Lung (tissue), 12 donors: ENCODE data around the gene CDKN2B. TPM values are rescaled to one million over a fixed set of nuclear protein-coding genes. Genes with fewer than 3 reads are reported as not detected.

Experiments used
- ATAC-seq: fragments of 200-7000 bp; cut with Tn5 transposase; one replicate; pipeline ENCODE4 v1.9.1; 2020; ENCODE audit warnings: moderate number of reproducible peaks; ENCODE audit not compliant: insufficient read depth, low FRiP score
- DNase-seq, 3 donors: peaks; one replicate each; pipeline ENCODE4 v3.0.0-alpha.2; 2013 to 2017
- H3K27ac ChIP-seq, 2 donors: one replicate each; pipeline ENCODE4 v1.5.1; 2013; ENCODE audit warnings: mild to moderate bottlenecking in 2 of 2, moderate library complexity in 2 of 2, control low read depth in 1 of 2, inconsistent platforms in 1 of 2, low read depth in 1 of 2, low read length in 1 of 2
- H3K27me3 ChIP-seq, 3 donors: one replicate each; pipeline ENCODE4 v1.5.1; 2013; ENCODE audit warnings: low read length in 2 of 3; ENCODE audit not compliant: control insufficient read depth in 3 of 3, insufficient read depth in 3 of 3
- H3K36me3 ChIP-seq, 4 donors: one replicate each; pipeline ENCODE4 v1.5.1; 2013; ENCODE audit warnings: low read length in 4 of 4, mild to moderate bottlenecking in 1 of 4, moderate library complexity in 1 of 4; ENCODE audit not compliant: control insufficient read depth in 4 of 4, insufficient read depth in 4 of 4
- H3K4me1 ChIP-seq, 5 donors: one replicate each; pipeline ENCODE4 v1.5.1; 2013; ENCODE audit warnings: low read length in 5 of 5, mild to moderate bottlenecking in 2 of 5, moderate library complexity in 1 of 5; ENCODE audit not compliant: control insufficient read depth in 5 of 5, insufficient read depth in 5 of 5
- H3K4me3 ChIP-seq: one replicate; pipeline ENCODE4 v1.5.1; 2013; ENCODE audit warnings: mild to moderate bottlenecking, control low read depth, moderate library complexity
- H3K9ac ChIP-seq, 2 donors: one replicate each; pipeline ENCODE4 v1.5.1; 2013; ENCODE audit warnings: low read length in 2 of 2, control low read depth in 1 of 2; ENCODE audit not compliant: insufficient read depth in 1 of 2
- H3K9me3 ChIP-seq, 4 donors: one replicate each; pipeline ENCODE4 v1.5.1; 2013; ENCODE audit warnings: low read length in 3 of 4, mild to moderate bottlenecking in 1 of 4, moderate library complexity in 1 of 4; ENCODE audit not compliant: control insufficient read depth in 4 of 4, insufficient read depth in 3 of 4
- WGBS, 2 donors: extraction: QIAGEN DNeasy Blood & Tissue Kit; methylation state at CpG; one replicate each; pipeline ENCODE4 v1.1.7; 2013; 5-methylcytosine and 5-hydroxymethylcytosine counted together
- polyA plus RNA-seq, 2 donors: library from polyadenylated mRNA; stranded (reverse); fragments of 200-250 nt; gene quantifications; one replicate each; pipeline ENCODE4 v1.2.1, GENCODE V29; 2013
- total RNA-seq, 2 donors: library from RNA; depleted of rRNA in 1 of 2; stranded (reverse); fragments of >200 nt in 1 of 2; gene quantifications; one replicate each; pipeline ENCODE4 v1.2.1, GENCODE V29; 2014 to 2021
- TF ChIP-seq, protein P1 (sequence below): IDR thresholded peaks from 2 replicates; pipeline ENCODE4 v1.5.1; 2012; ENCODE audit warnings: mild to moderate bottlenecking; ENCODE audit errors: control extremely low read depth, extremely low read depth
- donor health status: control.
- donor health status: control.
- donor health status: Bipolar disorder and iron deficiency.
- donor health status: healthy.
- donor health status: DM: yes; HTN: yes; CAD: no.

The CDKN2B gene
- total and polyA plus RNA-seq, 4 donors = 5.5 to 16.1 (median 11.2) TPM

DNA sequence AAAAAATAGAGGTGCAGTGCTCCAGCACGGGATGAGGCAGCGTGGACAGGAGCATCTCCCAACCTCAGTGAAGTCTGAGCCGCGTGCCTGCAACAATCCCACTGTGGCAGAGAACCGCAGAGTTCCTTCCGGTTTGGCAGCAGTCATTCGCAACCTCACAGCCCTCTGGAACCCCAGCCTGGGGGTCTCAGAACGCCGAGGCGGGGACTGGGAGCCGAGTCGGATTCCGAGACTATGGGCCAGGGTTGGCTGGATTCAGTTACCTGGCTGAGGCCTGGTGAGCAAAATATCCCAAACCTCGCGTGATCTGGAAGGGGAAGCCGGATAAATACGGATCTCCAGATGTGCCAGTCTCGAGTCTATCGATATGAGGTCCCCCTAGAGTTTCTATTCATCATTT, 41.9 kb downstream of the CDKN2B start:
- ATAC-seq (no peak), DNase-seq (no peak)
- peaks cover 0 to 14% (median 8%) of the 10 kb centered on the region in 5 donors for H3K4me1 ChIP-seq
- H3K9ac ChIP-seq = no peak overlapping the region
- peaks cover 4 to 88% (median 79%) of the 10 kb centered on the region in 3 donors for H3K27me3 ChIP-seq
- no peak overlapping the region for H3K4me3 ChIP-seq
- 6 to 10% methylated on average over 19 of the region's 19 CpGs for WGBS, 2 donors
- peaks cover 0 to 38% (median 0%) of the 10 kb centered on the region in 4 donors for H3K9me3 ChIP-seq
- H3K27ac ChIP-seq = no peak overlapping the region
- H3K36me3 ChIP-seq = no peaks in the 10 kb centered on the region
- TF ChIP-seq, protein P1, sequence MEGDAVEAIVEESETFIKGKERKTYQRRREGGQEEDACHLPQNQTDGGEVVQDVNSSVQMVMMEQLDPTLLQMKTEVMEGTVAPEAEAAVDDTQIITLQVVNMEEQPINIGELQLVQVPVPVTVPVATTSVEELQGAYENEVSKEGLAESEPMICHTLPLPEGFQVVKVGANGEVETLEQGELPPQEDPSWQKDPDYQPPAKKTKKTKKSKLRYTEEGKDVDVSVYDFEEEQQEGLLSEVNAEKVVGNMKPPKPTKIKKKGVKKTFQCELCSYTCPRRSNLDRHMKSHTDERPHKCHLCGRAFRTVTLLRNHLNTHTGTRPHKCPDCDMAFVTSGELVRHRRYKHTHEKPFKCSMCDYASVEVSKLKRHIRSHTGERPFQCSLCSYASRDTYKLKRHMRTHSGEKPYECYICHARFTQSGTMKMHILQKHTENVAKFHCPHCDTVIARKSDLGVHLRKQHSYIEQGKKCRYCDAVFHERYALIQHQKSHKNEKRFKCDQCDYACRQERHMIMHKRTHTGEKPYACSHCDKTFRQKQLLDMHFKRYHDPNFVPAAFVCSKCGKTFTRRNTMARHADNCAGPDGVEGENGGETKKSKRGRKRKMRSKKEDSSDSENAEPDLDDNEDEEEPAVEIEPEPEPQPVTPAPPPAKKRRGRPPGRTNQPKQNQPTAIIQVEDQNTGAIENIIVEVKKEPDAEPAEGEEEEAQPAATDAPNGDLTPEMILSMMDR = no peak

DNA sequence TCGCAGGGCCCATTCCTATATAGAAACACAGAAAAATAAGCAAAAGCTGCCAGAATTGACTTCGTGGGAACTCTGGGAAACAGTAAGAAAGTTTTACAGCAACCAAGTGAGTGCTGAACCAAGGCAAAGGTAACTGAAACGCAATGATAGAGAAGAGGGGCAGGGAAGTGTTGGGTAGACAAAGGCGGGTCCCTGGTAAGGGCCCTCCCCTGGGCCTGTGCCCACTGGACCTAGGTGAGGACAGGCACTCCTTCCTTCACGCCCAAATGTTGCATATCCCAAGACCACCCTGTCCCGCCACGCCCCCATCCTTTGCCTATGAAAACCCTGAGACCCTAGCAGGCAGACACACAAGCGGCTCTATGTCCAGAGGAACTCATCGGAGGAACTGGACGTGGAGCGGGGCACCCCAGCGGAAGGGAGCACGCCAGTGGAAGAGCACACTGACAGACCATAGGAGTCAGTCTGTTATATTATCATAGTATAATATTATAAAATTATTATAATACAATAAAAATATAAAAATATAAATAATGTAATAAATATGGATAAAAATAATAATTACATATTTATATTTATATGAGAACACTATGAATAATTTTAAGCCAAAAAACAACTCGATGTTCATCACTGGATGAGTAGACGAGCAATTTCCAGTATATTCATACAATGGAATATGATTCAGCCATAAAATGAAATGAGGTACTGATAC, 42.8 kb downstream of the CDKN2B start:
- H3K4me3 ChIP-seq = no peak overlapping the region
- H3K9me3 ChIP-seq = peaks cover 0 to 38% (median 0%) of the 10 kb centered on the region in 4 donors
- H3K9ac ChIP-seq = no peak overlapping the region
- no peaks in the 10 kb centered on the region for H3K36me3 ChIP-seq
- H3K4me1 ChIP-seq = peaks cover 0 to 14% (median 8%) of the 10 kb centered on the region in 5 donors
- ATAC-seq = no peak
- 15 to 19% methylated on average over 15 of the region's 15 CpGs for WGBS, 2 donors
- H3K27me3 ChIP-seq = peaks cover 4 to 82% (median 71%) of the 10 kb centered on the region in 3 donors
- no peak for DNase-seq
- H3K27ac ChIP-seq = no peak overlapping the region
- TF ChIP-seq, protein P1 = no peak

DNA sequence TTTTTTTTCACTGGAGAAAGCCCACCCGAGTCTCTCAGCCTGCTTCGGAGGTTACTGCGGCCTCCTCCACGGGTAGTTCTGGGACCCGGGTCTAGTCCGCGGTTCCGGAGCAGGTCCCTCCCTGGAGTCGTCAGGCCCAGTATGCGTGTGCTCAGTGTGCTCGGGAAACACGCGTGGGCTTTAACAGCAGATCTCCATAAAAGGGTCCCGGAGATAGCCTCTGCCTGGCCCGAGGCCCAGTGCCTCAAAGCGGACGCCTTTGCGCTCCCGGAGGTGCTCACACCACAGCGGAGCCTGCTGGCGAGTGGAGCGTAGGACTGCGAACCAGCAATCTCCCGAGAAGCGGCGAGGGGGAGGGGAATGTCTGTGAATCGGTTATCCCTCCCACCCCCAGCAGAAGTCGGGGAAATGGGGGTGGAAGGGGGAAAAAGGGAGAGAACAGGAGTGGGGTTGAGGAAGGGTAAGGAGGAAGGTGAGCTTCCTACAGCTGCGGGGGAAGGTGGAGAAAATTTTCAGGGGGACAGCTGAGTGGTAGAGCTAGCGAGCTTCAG, 43.6 kb downstream of the CDKN2B start:
- DNase-seq (peak in 2 of 3 donors; percentile 56), ATAC-seq (peak; percentile 70)
- H3K4me3 ChIP-seq = no peak overlapping the region
- peaks cover 0 to 9% (median 7%) of the 10 kb centered on the region in 5 donors for H3K4me1 ChIP-seq
- TF ChIP-seq, protein P1 = no peak
- H3K9ac ChIP-seq = no peak overlapping the region
- peaks cover 0 to 30% (median 0%) of the 10 kb centered on the region in 4 donors for H3K9me3 ChIP-seq
- H3K36me3 ChIP-seq = no peaks in the 10 kb centered on the region
- 2 to 3% methylated on average over 30 of the region's 30 CpGs for WGBS, 2 donors
- H3K27ac ChIP-seq = no peak overlapping the region
- peaks cover 4 to 73% (median 67%) of the 10 kb centered on the region in 3 donors for H3K27me3 ChIP-seq
